HEK293 (cell line): ENCODE results near the gene TTC31.
A peak's percentile ranks its signal among the peaks of the same experiment; 100 is the strongest.

Experiments used
- CTCF ChIA-PET: fragments of 350-600 bp; formaldehyde crosslinking; extraction: SDS; loops from one replicate; lab custom pipeline; 2021; ENCODE audit warnings: antibody characterized with exemption; lab: Yijun Ruan, JAX
- POLR2A ChIA-PET: fragments of 300-600 bp; formaldehyde crosslinking; extraction: SDS; loops from one replicate; lab custom pipeline; 2020; ENCODE audit warnings: antibody characterized with exemption, inconsistent platforms; lab: Yijun Ruan, JAX
- H3K27ac ChIP-seq: fragments of 200-500 bp; sonication (Bioruptor generic); 2 replicates; pipeline ENCODE4 v1.5.1; 2014; ENCODE audit warnings: low read depth, low read length, control low read depth, inconsistent platforms; ENCODE audit errors: extremely low read depth
- H3K36me3 ChIP-seq, 2 experiments: fragments of 200-500 bp in 1 of 2; sonication (Bioruptor generic) in 1 of 2; 1 replicate in 1 of 2; 2 replicates in 1 of 2; pipeline ENCODE4 v1.5.1; 2014 to 2017; ENCODE audit warnings: inconsistent platforms in 2 of 2, low read length in 2 of 2; ENCODE audit not compliant: control insufficient read depth in 2 of 2, insufficient read depth in 1 of 2
- H3K4me1 ChIP-seq: fragments of 200-500 bp; sonication (Bioruptor generic); 2 replicates; pipeline ENCODE4 v1.5.1; 2014; ENCODE audit warnings: mild to moderate bottlenecking, low read length, inconsistent platforms; ENCODE audit not compliant: control insufficient read depth, insufficient read depth
- H3K4me3 ChIP-seq: 2 replicates; pipeline ENCODE4 v1.5.1; 2011; ENCODE audit warnings: low read depth, mild to moderate bottlenecking, control low read depth, low read length, moderate library complexity
- H3K9me3 ChIP-seq: fragments of 200-500 bp; sonication (Bioruptor generic); 2 replicates; pipeline ENCODE4 v1.5.1; 2014; ENCODE audit warnings: low read depth, low read length, inconsistent platforms; ENCODE audit not compliant: control insufficient read depth, insufficient read depth
- EGR2 ChIP-seq: fragments of 450-650 bp; formaldehyde crosslinking; IDR thresholded peaks from 2 replicates; pipeline ENCODE4 v1.5.1; 2016; ENCODE audit warnings: low read depth, missing biosample characterization, missing genetic modification characterization
- GLI4 ChIP-seq: fragments of 450-650 bp; formaldehyde crosslinking; IDR thresholded peaks from 2 replicates; pipeline ENCODE4 v1.5.1; 2016; ENCODE audit warnings: missing biosample characterization, missing genetic modification characterization
- GLIS2 ChIP-seq: fragments of 450-650 bp; formaldehyde crosslinking; IDR thresholded peaks from 2 replicates; pipeline ENCODE4 v1.5.1; 2016; ENCODE audit warnings: missing biosample characterization, missing genetic modification characterization
- HOXD13 ChIP-seq: sonication (generic); formaldehyde crosslinking; IDR thresholded peaks from 2 replicates; pipeline ENCODE4 v1.8.0; 2022; ENCODE audit warnings: missing genetic modification reagents, borderline replicate concordance
- IKZF3 ChIP-seq: fragments of 450-650 bp; IDR thresholded peaks from 2 replicates; pipeline ENCODE4 v1.5.0; 2018; ENCODE audit warnings: missing biosample characterization, mild to moderate bottlenecking, missing genetic modification characterization, moderate library complexity
- KLF7 ChIP-seq: fragments of 450-650 bp; formaldehyde crosslinking; IDR thresholded peaks from 2 replicates; pipeline ENCODE4 v1.5.1; 2016; ENCODE audit warnings: missing biosample characterization, missing genetic modification characterization, borderline replicate concordance
- MEIS1 ChIP-seq: sonication (generic); formaldehyde crosslinking; IDR thresholded peaks from 2 replicates; pipeline ENCODE4 v1.8.1; 2022; ENCODE audit warnings: missing genetic modification reagents, mild to moderate bottlenecking, borderline replicate concordance
- PRDM1 ChIP-seq: fragments of 450-650 bp; formaldehyde crosslinking; IDR thresholded peaks from 2 replicates; pipeline ENCODE4; 2016; ENCODE audit warnings: missing biosample characterization, missing genetic modification characterization
- RBAK ChIP-seq: fragments of 450-650 bp; formaldehyde crosslinking; IDR thresholded peaks from 2 replicates; pipeline ENCODE4 v1.5.1; 2016; ENCODE audit warnings: missing biosample characterization, missing genetic modification characterization
- SCRT2 ChIP-seq: fragments of 450-650 bp; formaldehyde crosslinking; IDR thresholded peaks from 2 replicates; pipeline ENCODE4 v1.5.1; 2016; ENCODE audit warnings: missing biosample characterization, missing genetic modification characterization
- TRIM28 ChIP-seq: IDR thresholded peaks from 2 replicates; pipeline ENCODE4 v1.6.1; 2011; ENCODE audit warnings: low read length, control low read depth, borderline replicate concordance
- YY2 ChIP-seq: fragments of 450-650 bp; formaldehyde crosslinking; IDR thresholded peaks from 2 replicates; pipeline ENCODE4 v1.5.1; 2016; ENCODE audit warnings: missing biosample characterization, missing genetic modification characterization
- ZBTB20 ChIP-seq: fragments of 450-650 bp; formaldehyde crosslinking; IDR thresholded peaks from 2 replicates; pipeline ENCODE4 v1.5.1; 2016; ENCODE audit warnings: missing biosample characterization, missing genetic modification characterization
- ZFHX2 ChIP-seq: fragments of 450-650 bp; formaldehyde crosslinking; conservative IDR thresholded peaks from 2 replicates; pipeline ENCODE4 v1.5.1; 2016; ENCODE audit warnings: missing biosample characterization, missing genetic modification characterization
- ZNF121 ChIP-seq: fragments of 450-650 bp; formaldehyde crosslinking; IDR thresholded peaks from 2 replicates; pipeline ENCODE4 v1.5.1; 2016; ENCODE audit warnings: missing biosample characterization, missing genetic modification characterization
- ZNF132 ChIP-seq: fragments of 450-650 bp; formaldehyde crosslinking; IDR thresholded peaks from 2 replicates; pipeline ENCODE4 v1.5.1; 2017; ENCODE audit warnings: missing biosample characterization, missing genetic modification characterization, borderline replicate concordance
- ZNF174 ChIP-seq: fragments of 450-650 bp; formaldehyde crosslinking; IDR thresholded peaks from 2 replicates; pipeline ENCODE4 v1.5.0; 2017; ENCODE audit warnings: missing biosample characterization, mild to moderate bottlenecking, missing genetic modification characterization
- ZNF221 ChIP-seq: fragments of 450-650 bp; formaldehyde crosslinking; IDR thresholded peaks from 2 replicates; pipeline ENCODE4 v1.5.1; 2017; ENCODE audit warnings: missing biosample characterization, missing genetic modification characterization, borderline replicate concordance
- ZNF24 ChIP-seq: fragments of 450-650 bp; formaldehyde crosslinking; IDR thresholded peaks from 2 replicates; pipeline ENCODE4 v1.5.1; 2016; ENCODE audit warnings: missing biosample characterization, missing genetic modification characterization
- ZNF248 ChIP-seq: fragments of 450-650 bp; formaldehyde crosslinking; IDR thresholded peaks from 2 replicates; pipeline ENCODE4 v1.5.1; 2017; ENCODE audit warnings: missing biosample characterization, missing genetic modification characterization
- ZNF324 ChIP-seq: fragments of 450-650 bp; formaldehyde crosslinking; IDR thresholded peaks from 2 replicates; pipeline ENCODE4 v1.5.1; 2016; ENCODE audit warnings: missing biosample characterization, missing genetic modification characterization
- ZNF335 ChIP-seq: fragments of 450-650 bp; formaldehyde crosslinking; conservative IDR thresholded peaks from 2 replicates; pipeline ENCODE4 v1.5.1; 2016; ENCODE audit warnings: missing biosample characterization, missing genetic modification characterization
- ZNF37A ChIP-seq: fragments of 450-650 bp; IDR thresholded peaks from 2 replicates; pipeline ENCODE4 v1.5.1; 2018; ENCODE audit warnings: missing biosample characterization, missing genetic modification characterization
- ZNF404 ChIP-seq: fragments of 450-650 bp; formaldehyde crosslinking; IDR thresholded peaks from 2 replicates; pipeline ENCODE4 v1.5.1; 2017; ENCODE audit warnings: missing biosample characterization, missing genetic modification characterization
- ZNF423 ChIP-seq: fragments of 450-650 bp; formaldehyde crosslinking; IDR thresholded peaks from 2 replicates; pipeline ENCODE4 v1.5.1; 2016; ENCODE audit warnings: missing biosample characterization, missing genetic modification characterization
- ZNF544 ChIP-seq: fragments of 450-650 bp; formaldehyde crosslinking; IDR thresholded peaks from 2 replicates; pipeline ENCODE4 v1.5.0; 2017; ENCODE audit warnings: missing biosample characterization, missing genetic modification characterization
- ZNF558 ChIP-seq: fragments of 450-650 bp; formaldehyde crosslinking; IDR thresholded peaks from 2 replicates; pipeline ENCODE4 v1.5.1; 2016; ENCODE audit warnings: missing biosample characterization, missing genetic modification characterization
- ZNF621 ChIP-seq: fragments of 450-650 bp; formaldehyde crosslinking; IDR thresholded peaks from 2 replicates; pipeline ENCODE4 v1.5.1; 2017; ENCODE audit warnings: missing biosample characterization, missing genetic modification characterization
- ZNF629 ChIP-seq: fragments of 450-650 bp; formaldehyde crosslinking; IDR thresholded peaks from 2 replicates; pipeline ENCODE4 v1.5.1; 2017; ENCODE audit warnings: missing biosample characterization, missing genetic modification characterization
- ZNF660 ChIP-seq: fragments of 450-650 bp; IDR thresholded peaks from 2 replicates; pipeline ENCODE4 v1.5.1; 2018; ENCODE audit warnings: missing biosample characterization, mild to moderate bottlenecking, missing genetic modification characterization
- ZNF664 ChIP-seq: fragments of 450-650 bp; formaldehyde crosslinking; IDR thresholded peaks from 2 replicates; pipeline ENCODE4 v1.5.1; 2016; ENCODE audit warnings: missing biosample characterization, missing genetic modification characterization
- ZNF692 ChIP-seq: fragments of 450-650 bp; formaldehyde crosslinking; IDR thresholded peaks from 2 replicates; pipeline ENCODE4 v1.5.1; 2016; ENCODE audit warnings: missing biosample characterization, missing genetic modification characterization
- ZNF792 ChIP-seq: fragments of 450-650 bp; formaldehyde crosslinking; IDR thresholded peaks from 2 replicates; pipeline ENCODE4 v1.5.1; 2016; ENCODE audit warnings: missing biosample characterization, missing genetic modification characterization
- TF ChIP-seq, protein P1 (sequence below): fragments of 450-650 bp; formaldehyde crosslinking; IDR thresholded peaks from 2 replicates; pipeline ENCODE4 v1.5.1; 2016; ENCODE audit warnings: missing biosample characterization, missing genetic modification characterization, low read depth

TTC31 gene

GRCh38 chr2:74507145-74507925 lies 24.5 kb downstream of the TTC31 start, which contains the start of gene PCGF1 (continued):
- no peak for TF ChIP-seq ZNF621 (tag by site-specific recombination)
- no peak for TF ChIP-seq ZNF221 (tag by site-specific recombination)
- TF ChIP-seq ZNF558 (tag by site-specific recombination): no peak
- TF ChIP-seq ZNF423 (tag by site-specific recombination): peak; percentile 97
- no peak for TF ChIP-seq ZNF37A
- peak; percentile 50; the same call in 1 of the 2 replicates for TF ChIP-seq ZNF692 (tag by site-specific recombination)
- peak; percentile 71; the same call in 1 of the 2 replicates for TF ChIP-seq EGR2 (tag by site-specific recombination)
- TF ChIP-seq PRDM1 (tag by site-specific recombination): no peak
- TF ChIP-seq ZNF324: no peak
- TF ChIP-seq ZNF544 (tag by site-specific recombination): no peak
- no peak for TF ChIP-seq ZNF121 (tag by site-specific recombination)
- TF ChIP-seq, protein P1, sequence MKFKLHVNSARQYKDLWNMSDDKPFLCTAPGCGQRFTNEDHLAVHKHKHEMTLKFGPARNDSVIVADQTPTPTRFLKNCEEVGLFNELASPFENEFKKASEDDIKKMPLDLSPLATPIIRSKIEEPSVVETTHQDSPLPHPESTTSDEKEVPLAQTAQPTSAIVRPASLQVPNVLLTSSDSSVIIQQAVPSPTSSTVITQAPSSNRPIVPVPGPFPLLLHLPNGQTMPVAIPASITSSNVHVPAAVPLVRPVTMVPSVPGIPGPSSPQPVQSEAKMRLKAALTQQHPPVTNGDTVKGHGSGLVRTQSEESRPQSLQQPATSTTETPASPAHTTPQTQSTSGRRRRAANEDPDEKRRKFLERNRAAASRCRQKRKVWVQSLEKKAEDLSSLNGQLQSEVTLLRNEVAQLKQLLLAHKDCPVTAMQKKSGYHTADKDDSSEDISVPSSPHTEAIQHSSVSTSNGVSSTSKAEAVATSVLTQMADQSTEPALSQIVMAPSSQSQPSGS: no peak
- TF ChIP-seq KLF7 (tag by site-specific recombination): 0 out of 2 replicates have a peak, but pooled peaks have one; percentile 11
- peak; percentile 60; the same call in 1 of the 2 replicates for TF ChIP-seq ZNF629 (tag by site-specific recombination)
- TF ChIP-seq ZNF792 (tag by site-specific recombination): no peak
- TF ChIP-seq ZNF132 (tag by site-specific recombination): no peak
- TF ChIP-seq ZBTB20: peak; percentile 35; the same call in 1 of the 2 replicates
- TF ChIP-seq SCRT2: no peak
- TF ChIP-seq GLI4 (tag by site-specific recombination): 0 out of 2 replicates have a peak, but pooled peaks have one; percentile 59
- TF ChIP-seq TRIM28: 0 out of 2 replicates have a peak, but pooled peaks have one; percentile 43

DNA sequence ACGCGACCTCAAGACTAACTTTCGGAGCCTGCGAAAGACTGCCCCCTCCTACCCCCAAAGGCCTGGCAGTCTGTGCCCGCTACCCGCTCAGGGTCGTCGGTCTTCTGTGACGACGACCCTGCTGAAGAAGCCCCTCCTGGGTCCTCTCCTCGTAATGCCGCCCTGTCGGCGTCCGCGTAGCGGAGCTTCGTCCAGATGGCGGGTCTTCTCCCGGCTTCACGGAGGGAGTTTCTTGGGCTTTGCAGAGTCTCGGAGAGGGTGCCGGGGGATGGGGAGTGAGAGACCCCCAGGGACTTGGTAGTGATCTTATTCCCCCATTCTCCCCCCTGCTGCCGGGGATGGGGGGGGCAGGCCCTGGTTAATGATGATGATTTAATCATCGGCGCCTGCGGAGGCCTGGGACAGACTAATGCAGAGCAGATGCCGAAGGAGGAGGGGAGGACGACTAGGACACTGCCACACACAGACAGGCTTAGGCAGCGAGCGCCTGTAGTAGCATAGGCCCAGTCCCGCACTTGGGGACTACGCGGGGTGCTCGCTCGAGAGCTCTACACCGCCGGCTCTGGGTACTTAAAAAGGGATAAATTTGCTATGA lies 25.1 kb downstream of the TTC31 start:
- Histone ChIP-seq H3K9me3 (no peaks in the 10 kb centered on the region), H3K4me3 (peak overlapping the region; percentile 100), H3K27ac (peak overlapping the region; percentile 96), H3K4me1 (peaks cover 4% of the 10 kb centered on the region; the same call in 1 of the 2 replicates), H3K36me3 (peaks cover 4 to 20% of the 10 kb centered on the region in 2 experiments; a peak in 2 of 3 replicates)
- POLR2A ChIA-PET: interaction anchor here (1.7 to 3.3 kb wide), 6 partner anchors 13 to 50 kb away, joined by 4 to 18 read pairs (median 8); partner anchors contain the start of genes AUP1, DQX1, HTRA2 and WBP1
- CTCF ChIA-PET: interaction anchor here (0.9 kb wide), 1 partner anchor 72 kb away, joined by 4 read pairs; no protein-coding TSS in a partner anchor
- TF ChIP-seq ZNF335 (tag by site-specific recombination) (peak; percentile 81), MEIS1 (no peak), GLIS2 (tag by site-specific recombination) (peak; percentile 58), ZNF24 (tag by site-specific recombination) (0 out of 2 replicates have a peak, but pooled peaks have one; percentile 23), ZNF621 (tag by site-specific recombination) (no peak), ZNF664 (tag by site-specific recombination) (no peak), RBAK (tag by site-specific recombination) (no peak), ZNF221 (tag by site-specific recombination) (no peak), ZNF404 (tag by site-specific recombination) (no peak), ZFHX2 (tag by site-specific recombination) (no peak), IKZF3 (tag by site-specific recombination) (no peak), ZNF660 (tag by site-specific recombination) (0 out of 2 replicates have a peak, but pooled peaks have one; percentile 24), HOXD13 (CRISPR knock-in tag) (no peak), YY2 (tag by site-specific recombination) (no peak), ZNF248 (tag by site-specific recombination) (no peak), ZNF174 (tag by site-specific recombination) (no peak)
- TF ChIP-seq, protein P1: no peak
